ENCODE results near the gene TRO. TPM values are rescaled to one million over a fixed set of nuclear protein-coding genes. Genes with fewer than 3 reads are reported as not detected.

TRO gene
- total and polyA plus RNA-seq, 2 experiments from 2014 or later: 36.8 to 53.4 TPM

DNA sequence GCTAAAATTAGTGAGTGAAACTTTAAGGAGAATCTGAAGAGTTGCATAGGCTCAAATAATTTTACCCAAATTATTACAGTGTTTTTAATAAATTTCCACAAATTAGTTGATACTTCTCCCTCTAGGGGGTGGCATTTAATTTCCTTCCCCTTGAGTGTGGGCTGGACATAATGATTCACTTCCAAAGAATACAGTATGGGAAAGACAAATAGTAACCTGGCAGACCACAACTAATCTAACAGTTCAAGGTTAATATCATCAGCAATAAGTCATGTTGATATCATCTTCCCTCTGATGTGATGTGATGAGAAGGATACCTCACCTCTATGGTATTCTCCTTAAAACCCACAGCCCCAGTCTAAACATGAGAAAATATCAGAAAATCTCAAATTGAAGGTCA lies 57.8 kb downstream of the TRO start:
- H3K27ac Mint-ChIP-seq: no peak overlapping the region
- H3K4me3 Mint-ChIP-seq: no peak overlapping the region
- no peak for TF ChIP-seq ZNF114 (CRISPR knock-in tag; IDR thresholded peaks at IDR 0.05)
- no peak for TF ChIP-seq NANOG (IDR thresholded peaks at IDR 0.05; ENCODE audit: borderline replicate concordance)
- TF ChIP-seq CTCF (conservative IDR thresholded peaks at IDR 0.05; ENCODE audit: low read depth in 2 of 2): no peak
- no peak for TF ChIP-seq EZH2 (IDR thresholded peaks at IDR 0.05; ENCODE audit: low read depth, unreplicated experiment)
- TF ChIP-seq EZH2phosphoT487 (IDR thresholded peaks at IDR 0.05; ENCODE audit: unreplicated experiment): no peak
- no peak for TF ChIP-seq CREB1 (CRISPR knock-in tag; IDR thresholded peaks at IDR 0.05; ENCODE audit: low read depth)
- TF ChIP-seq, protein P1, sequence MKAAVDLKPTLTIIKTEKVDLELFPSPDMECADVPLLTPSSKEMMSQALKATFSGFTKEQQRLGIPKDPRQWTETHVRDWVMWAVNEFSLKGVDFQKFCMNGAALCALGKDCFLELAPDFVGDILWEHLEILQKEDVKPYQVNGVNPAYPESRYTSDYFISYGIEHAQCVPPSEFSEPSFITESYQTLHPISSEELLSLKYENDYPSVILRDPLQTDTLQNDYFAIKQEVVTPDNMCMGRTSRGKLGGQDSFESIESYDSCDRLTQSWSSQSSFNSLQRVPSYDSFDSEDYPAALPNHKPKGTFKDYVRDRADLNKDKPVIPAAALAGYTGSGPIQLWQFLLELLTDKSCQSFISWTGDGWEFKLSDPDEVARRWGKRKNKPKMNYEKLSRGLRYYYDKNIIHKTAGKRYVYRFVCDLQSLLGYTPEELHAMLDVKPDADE (IDR thresholded peaks at IDR 0.05): no peak
- no peak for TF ChIP-seq POLR2AphosphoS5 (IDR thresholded peaks at IDR 0.05; ENCODE audit: low read depth)
- TF ChIP-seq REST (IDR thresholded peaks at IDR 0.05; ENCODE audit: unreplicated experiment): no peak
- TF ChIP-seq ZNF331 (CRISPR knock-in tag; IDR thresholded peaks at IDR 0.05; ENCODE audit: low read depth): no peak
- TF ChIP-seq STAT1 (IDR thresholded peaks at IDR 0.05; ENCODE audit: unreplicated experiment): no peak
- TF ChIP-seq JUNB (IDR thresholded peaks at IDR 0.05; ENCODE audit: unreplicated experiment): no peak
- Histone ChIP-seq H3K4me3 (no peak overlapping the region), H2AFZ (no peak overlapping the region), H3K9me2 (ENCODE audit: insufficient read depth) (no peaks in the 10 kb centered on the region), H3K79me2 (replicated peaks; ENCODE audit: insufficient read depth) (no peaks in the 10 kb centered on the region), H3K27me3 (ENCODE audit: insufficient read depth) (no peaks in the 10 kb centered on the region), H3K4me1 (ENCODE audit: insufficient read depth) (no peaks in the 10 kb centered on the region), H4K20me1 (replicated peaks; ENCODE audit: insufficient read depth) (no peaks in the 10 kb centered on the region), H3K4me2 (no peak overlapping the region), H3F3A (replicated peaks; ENCODE audit: low read depth) (no peaks in the 10 kb centered on the region), H3K27ac (ENCODE audit: low read depth) (no peak overlapping the region), H3K36me3 (ENCODE audit: insufficient read depth) (no peaks in the 10 kb centered on the region)
- ATAC-seq (no peak), DNase-seq (ENCODE audit: low spot score) (no peak)
- peaks cover 4% of the 10 kb centered on the region; the same call in 1 of the 3 replicates for H3K9me3 Mint-ChIP-seq
- H3K4me1 Mint-ChIP-seq: no peaks in the 10 kb centered on the region
- no peaks in the 10 kb centered on the region for H3K36me3 Mint-ChIP-seq (ENCODE audit: low read depth)
- no peaks in the 10 kb centered on the region for H3K27me3 Mint-ChIP-seq (ENCODE audit: insufficient read depth, low read depth, poor library complexity)

Measured in GM23338 (cell line).